ENCODE data around the gene CD200R1L. TPM values are rescaled to one million over a fixed set of nuclear protein-coding genes. Genes with fewer than 3 reads are reported as not detected.

The CD200R1L gene
- total RNA-seq, 1 experiment from 2014 or later, result not detected

DNA sequence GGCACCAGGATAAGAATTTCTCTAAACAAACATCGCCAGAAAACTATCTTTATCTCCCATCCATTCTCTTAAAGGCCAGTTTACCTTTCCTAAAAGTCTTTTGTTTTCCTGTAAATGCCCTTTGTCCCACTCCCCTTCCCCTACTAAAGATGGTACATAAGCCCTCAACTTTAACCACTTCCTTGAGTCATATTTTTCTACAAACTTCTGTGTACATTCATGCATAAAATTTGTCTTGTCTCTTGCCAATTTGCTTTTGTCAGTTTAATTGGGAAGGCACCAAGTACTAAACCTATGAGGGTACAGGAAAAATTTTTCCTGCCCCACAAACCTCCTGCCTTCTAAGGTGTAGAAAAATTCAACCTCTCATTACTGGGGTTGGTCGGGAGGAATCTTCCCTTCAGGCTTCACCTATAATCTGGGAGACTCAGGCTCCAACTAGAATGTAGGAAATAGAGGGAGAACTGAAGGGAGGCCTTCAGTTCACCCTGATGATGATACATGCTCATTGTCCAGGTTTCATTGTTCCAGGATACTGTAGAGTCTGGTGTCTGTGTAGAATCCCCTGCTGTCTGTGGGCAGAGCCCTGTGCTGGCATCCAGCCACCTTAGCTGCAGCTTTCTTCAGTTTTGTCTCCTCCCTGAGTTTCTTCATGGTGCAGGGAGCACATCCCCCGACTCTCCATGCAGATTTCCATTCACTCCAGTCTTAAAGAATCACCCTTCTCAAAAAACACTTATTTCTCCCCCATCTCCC lies 53.2 kb downstream of the CD200R1L start:
- intact Hi-C loops (cut with micrococcal nuclease; ENCODE audit: unreplicated experiment), result no loop called here
- no peak for ATAC-seq
- CTCF ChIA-PET, result no interaction called here

DNA sequence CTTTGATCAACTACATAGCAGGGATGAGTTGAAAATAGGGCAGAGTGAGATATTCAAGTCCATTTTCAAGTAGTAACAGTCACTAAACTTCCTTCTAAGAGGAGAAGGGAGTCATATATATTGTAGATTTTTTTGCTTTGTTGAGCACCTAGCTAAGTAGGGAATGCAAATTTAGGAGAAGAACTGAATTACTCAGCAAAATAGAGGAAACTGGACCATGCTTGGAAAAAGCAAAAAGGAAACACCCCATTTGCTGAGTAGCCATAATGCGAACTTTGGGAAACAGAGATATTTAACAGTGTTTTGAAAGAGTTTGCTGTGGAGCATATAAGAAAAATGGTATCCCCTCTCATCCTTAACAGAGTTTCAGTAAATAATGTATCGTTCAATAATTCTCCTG lies 54.9 kb downstream of the CD200R1L start:
- Histone ChIP-seq H3K27me3 (ENCODE audit: control insufficient read depth, insufficient read depth, low read length) (peaks cover 2% of the 10 kb centered on the region; the same call in 1 of the 2 replicates), H3K27ac (ENCODE audit: low read length) (no peak overlapping the region), H3K9me3 (ENCODE audit: control insufficient read depth, insufficient read depth, low read depth, low read length) (no peaks in the 10 kb centered on the region), H3K4me3 (ENCODE audit: low read depth in 2 of 2, low read length in 2 of 2) (no peak overlapping the region), H3K36me3 (ENCODE audit: control insufficient read depth, insufficient read depth, low read length) (no peaks in the 10 kb centered on the region), H3K4me1 (ENCODE audit: control insufficient read depth, insufficient read depth, low read length) (no peaks in the 10 kb centered on the region)
- in situ Hi-C loops (cut with HindIII; ENCODE audit: low pct_unique_long_range_greater_than_20kb, low sequenced_read_pairs) (no loop called here), intact Hi-C loops (cut with micrococcal nuclease; ENCODE audit: unreplicated experiment) (no loop called here)
- ATAC-seq, result no peak
- DNase-seq (ENCODE audit: low read depth, low spot score), result no peak
- ChIA-PET POLR2A (no interaction called here), CTCF (no interaction called here)
- BruUV-seq (replicated peaks), result no TSS peak
- TF ChIP-seq, protein P1, sequence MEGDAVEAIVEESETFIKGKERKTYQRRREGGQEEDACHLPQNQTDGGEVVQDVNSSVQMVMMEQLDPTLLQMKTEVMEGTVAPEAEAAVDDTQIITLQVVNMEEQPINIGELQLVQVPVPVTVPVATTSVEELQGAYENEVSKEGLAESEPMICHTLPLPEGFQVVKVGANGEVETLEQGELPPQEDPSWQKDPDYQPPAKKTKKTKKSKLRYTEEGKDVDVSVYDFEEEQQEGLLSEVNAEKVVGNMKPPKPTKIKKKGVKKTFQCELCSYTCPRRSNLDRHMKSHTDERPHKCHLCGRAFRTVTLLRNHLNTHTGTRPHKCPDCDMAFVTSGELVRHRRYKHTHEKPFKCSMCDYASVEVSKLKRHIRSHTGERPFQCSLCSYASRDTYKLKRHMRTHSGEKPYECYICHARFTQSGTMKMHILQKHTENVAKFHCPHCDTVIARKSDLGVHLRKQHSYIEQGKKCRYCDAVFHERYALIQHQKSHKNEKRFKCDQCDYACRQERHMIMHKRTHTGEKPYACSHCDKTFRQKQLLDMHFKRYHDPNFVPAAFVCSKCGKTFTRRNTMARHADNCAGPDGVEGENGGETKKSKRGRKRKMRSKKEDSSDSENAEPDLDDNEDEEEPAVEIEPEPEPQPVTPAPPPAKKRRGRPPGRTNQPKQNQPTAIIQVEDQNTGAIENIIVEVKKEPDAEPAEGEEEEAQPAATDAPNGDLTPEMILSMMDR (IDR thresholded peaks at IDR 0.05), result no peak

More for the DNA sequence above, 53.2 kb downstream of the CD200R1L start:
- POLR2A ChIA-PET, result no interaction called here
- H3K4me1 ChIP-seq (ENCODE audit: control insufficient read depth, insufficient read depth, low read length), result no peaks in the 10 kb centered on the region
- H3K4me3 ChIP-seq (ENCODE audit: low read depth in 2 of 2, low read length in 2 of 2), result no peak overlapping the region
- in situ Hi-C loops (cut with HindIII; ENCODE audit: low pct_unique_long_range_greater_than_20kb, low sequenced_read_pairs), result no loop called here
- BruUV-seq (replicated peaks), result no TSS peak
- no peaks in the 10 kb centered on the region for H3K36me3 ChIP-seq (ENCODE audit: control insufficient read depth, insufficient read depth, low read length)
- no peaks in the 10 kb centered on the region for H3K9me3 ChIP-seq (ENCODE audit: control insufficient read depth, insufficient read depth, low read depth, low read length)
- H3K27me3 ChIP-seq (ENCODE audit: control insufficient read depth, insufficient read depth, low read length), result peaks cover 2% of the 10 kb centered on the region; the same call in 1 of the 2 replicates
- no peak for DNase-seq (ENCODE audit: low read depth, low spot score)
- TF ChIP-seq POLR2AphosphoS5 (IDR thresholded peaks at IDR 0.05; ENCODE audit: low read depth, low read length), result no peak
- TF ChIP-seq, protein P1 (IDR thresholded peaks at IDR 0.05), result no peak
- no peak for TF ChIP-seq TCF7L2 (IDR thresholded peaks at IDR 0.05; ENCODE audit: low read depth, low read length)
- TF ChIP-seq, protein P2, sequence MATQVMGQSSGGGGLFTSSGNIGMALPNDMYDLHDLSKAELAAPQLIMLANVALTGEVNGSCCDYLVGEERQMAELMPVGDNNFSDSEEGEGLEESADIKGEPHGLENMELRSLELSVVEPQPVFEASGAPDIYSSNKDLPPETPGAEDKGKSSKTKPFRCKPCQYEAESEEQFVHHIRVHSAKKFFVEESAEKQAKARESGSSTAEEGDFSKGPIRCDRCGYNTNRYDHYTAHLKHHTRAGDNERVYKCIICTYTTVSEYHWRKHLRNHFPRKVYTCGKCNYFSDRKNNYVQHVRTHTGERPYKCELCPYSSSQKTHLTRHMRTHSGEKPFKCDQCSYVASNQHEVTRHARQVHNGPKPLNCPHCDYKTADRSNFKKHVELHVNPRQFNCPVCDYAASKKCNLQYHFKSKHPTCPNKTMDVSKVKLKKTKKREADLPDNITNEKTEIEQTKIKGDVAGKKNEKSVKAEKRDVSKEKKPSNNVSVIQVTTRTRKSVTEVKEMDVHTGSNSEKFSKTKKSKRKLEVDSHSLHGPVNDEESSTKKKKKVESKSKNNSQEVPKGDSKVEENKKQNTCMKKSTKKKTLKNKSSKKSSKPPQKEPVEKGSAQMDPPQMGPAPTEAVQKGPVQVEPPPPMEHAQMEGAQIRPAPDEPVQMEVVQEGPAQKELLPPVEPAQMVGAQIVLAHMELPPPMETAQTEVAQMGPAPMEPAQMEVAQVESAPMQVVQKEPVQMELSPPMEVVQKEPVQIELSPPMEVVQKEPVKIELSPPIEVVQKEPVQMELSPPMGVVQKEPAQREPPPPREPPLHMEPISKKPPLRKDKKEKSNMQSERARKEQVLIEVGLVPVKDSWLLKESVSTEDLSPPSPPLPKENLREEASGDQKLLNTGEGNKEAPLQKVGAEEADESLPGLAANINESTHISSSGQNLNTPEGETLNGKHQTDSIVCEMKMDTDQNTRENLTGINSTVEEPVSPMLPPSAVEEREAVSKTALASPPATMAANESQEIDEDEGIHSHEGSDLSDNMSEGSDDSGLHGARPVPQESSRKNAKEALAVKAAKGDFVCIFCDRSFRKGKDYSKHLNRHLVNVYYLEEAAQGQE (IDR thresholded peaks at IDR 0.05; ENCODE audit: insufficient read depth in 1 of 2, low read depth in 2 of 2, low read length in 1 of 2), result no peak
- no peak for TF ChIP-seq SIN3A (IDR thresholded peaks at IDR 0.05; ENCODE audit: borderline replicate concordance, insufficient read depth, low read depth, low read length)
- H3K27ac ChIP-seq (ENCODE audit: low read length), result no peak overlapping the region

Data from Panc1 (cell line).